NCI-H82 treated with DMSO at 0.1 percent for 48 hours (cell line): ENCODE results near the gene SKI.

Experiments
- DNase-seq: peaks from one replicate; lab custom pipeline; 2025; ENCODE audit not compliant: unreplicated experiment; lab: John Stamatoyannopoulos, UW

Gene SKI

DNA sequence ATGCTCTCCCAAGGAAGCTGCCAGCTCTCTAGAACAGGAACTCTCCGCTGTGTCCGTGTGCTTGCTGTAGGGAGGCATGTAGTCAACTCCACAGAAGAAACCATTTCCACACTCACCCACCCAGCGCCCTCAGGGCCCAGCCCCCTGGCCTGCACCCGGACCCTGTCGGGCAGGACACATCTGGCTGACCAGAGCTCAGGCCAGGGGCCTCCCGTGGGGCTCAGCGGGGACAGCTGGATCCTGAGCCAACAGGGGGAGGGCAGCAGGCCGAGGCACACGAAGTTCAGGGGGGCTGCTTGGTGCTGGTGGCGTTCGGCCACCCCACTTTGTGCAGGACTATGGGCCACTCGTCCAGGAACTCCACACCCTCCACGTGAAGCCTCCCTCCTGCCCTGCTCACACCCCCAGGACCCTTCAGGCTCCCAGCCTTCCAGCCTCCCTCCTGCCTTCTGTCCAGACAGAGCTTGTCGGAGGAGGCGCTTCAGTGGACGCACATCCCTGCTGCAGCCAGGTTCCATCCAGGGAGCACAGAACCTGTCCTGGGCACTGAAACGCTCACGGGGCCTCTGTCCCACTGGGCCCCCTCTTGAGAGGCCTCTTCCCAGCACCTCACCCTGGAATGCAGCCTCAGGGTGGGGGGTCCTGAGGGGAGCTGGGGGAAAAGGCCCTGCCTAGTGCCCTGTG is 18.6 kb upstream of the SKI start:
- no peak for DNase-seq

DNA sequence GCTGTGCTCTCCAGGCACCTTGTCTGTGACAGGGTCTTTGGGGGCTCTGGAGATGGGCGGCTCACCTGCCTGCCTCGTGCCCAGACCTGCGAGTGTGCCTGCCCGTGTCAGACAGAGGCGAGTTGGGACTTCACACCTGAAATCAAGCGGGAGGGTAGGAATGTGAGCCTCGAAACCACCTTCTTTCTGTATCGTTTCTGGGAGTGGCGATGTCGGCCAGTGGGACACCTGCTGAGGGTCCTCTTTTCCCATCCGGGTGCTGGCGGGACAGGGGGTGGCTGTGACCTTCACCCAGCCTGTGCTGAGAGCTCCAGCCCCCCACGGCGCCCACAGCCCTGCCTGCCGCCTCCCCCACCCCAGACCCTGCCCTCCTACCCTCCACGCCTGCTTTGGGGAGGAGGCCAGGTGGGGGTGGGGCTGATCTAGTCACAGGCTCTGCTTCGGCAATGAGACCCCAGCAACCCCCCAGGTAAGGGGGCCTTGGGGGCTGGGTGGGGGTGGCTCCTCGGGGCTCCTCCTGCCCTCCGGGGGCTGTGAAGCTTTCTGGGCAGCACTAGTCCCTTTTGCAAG is 17.9 kb upstream of the SKI start:
- DNase-seq, result no peak

DNA sequence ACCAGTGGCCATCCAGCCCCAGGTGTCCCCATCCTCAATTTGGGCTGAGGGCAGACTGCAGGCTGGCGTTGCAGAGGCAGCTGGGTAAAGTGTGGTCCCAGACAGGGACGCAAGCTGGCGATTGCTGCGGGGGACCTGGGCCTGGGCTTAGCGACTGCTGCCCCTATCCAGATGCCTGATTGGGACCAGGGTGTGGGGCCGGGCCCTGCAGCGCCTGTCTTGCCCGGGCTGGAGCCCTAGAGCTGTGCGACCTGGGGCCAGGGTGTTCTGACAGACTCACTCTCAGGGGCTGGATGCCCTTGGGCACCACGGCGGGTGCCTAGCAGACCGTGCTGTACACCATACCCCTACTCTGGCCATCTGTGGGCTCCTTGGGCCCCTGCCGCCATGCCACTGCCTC is 17.3 kb upstream of the SKI start:
- no peak for DNase-seq

DNA sequence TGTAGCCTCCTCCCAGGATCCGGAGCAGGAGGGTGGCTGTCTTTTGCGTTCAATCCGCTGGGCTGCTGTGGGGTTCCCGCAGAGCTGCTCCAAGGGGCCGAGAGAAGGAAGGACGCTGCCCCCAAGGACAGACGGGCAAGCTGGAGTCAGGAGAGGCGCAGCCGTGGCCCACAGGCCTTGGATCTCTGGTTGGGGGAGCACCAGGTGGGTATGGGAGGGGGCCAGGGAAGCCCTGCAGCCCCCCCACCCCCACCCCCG is 15.9 kb upstream of the SKI start:
- DNase-seq, result no peak

DNA sequence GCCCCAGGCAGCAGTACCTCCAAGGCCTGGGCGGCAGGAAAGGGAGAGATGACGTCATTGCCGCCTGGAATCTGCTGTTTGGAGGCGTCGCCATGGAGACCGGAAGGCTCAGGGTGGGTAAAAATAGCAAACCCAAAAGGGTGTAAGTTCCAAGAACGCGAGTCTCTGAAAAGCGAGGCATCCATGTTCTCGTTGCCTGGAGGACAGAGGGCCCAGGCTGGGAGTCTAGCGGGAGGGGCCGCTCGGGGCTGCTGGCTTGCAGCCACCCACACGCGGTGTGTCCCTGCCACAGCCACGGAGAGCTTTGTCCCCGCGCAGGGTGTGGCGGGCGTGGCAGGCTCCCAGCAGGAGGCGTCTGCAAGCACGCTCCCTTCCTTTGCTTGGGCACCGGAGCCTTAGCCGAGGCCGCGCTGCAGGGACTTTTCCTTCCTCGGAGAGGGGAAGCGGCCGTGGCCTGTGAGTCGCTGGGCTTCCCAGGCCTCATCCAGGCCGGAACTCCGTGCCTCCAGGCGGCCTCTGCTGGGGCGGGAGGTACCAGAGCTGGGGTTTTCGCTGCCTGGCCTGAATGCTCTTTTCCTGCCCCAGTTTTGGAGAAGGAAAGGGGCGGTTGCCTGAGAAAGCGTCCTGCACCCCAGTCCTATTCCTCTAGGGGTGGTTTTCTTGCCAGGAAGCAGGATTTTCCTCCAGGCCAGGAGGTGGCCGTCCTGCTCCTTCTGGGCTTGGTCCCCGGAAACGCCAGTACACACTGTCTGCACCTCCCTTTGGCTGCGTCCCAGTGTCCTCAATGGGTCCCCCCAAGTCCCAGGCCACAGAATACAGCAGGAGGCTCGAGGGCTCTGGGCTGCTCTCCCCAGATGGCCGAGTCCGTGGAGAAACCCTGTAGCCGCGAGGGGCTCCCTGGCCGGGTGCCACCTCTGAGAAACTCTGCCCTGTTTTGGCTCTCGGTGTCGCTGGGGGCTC is 15.3 kb upstream of the SKI start:
- DNase-seq, result no peak

DNA sequence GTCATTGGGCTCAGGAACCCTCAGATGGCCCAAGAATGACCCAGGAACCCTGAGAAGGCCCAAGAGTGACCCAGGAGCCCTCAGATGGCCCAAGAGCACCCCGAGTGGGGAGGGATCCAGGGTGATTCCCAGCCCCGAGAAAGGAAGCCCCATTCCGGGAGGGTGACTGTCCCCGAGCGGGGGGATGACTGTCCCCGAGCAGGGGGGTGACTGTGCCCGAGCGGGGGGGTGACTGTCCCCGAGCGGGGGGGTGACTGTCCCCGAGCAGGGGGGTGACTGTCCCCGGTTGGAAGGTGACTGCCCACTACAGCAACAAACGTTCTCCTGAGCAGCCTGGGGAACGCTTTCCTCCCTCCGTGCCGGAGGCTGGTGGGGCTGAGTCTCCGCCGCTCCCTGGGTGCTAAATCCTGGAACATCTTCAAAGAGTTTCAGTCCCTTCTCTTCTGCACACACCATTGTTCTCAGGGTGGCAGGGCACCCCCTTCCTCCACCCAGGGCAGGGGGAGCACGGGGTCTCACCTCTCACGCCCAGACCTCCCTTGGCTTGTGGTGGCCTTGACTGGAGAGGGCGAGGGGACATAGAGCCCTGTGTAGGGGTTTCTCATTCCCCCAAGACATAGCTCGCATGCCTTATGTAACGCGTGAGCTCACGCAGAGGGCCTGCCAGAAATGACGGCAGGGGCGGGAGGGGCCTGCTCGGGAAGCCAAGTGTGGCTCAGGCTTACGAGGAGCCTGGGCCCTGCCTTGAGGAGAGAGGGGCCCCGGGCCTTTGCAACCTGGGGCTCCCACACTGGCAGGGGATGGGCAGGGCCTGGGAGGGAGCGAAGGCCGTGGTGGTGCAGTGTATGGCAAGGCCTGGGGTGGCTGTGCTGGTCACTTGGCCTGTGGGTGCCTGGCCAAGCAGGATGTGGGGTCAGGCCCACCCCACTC is 14.3 kb upstream of the SKI start:
- no peak for DNase-seq

DNA sequence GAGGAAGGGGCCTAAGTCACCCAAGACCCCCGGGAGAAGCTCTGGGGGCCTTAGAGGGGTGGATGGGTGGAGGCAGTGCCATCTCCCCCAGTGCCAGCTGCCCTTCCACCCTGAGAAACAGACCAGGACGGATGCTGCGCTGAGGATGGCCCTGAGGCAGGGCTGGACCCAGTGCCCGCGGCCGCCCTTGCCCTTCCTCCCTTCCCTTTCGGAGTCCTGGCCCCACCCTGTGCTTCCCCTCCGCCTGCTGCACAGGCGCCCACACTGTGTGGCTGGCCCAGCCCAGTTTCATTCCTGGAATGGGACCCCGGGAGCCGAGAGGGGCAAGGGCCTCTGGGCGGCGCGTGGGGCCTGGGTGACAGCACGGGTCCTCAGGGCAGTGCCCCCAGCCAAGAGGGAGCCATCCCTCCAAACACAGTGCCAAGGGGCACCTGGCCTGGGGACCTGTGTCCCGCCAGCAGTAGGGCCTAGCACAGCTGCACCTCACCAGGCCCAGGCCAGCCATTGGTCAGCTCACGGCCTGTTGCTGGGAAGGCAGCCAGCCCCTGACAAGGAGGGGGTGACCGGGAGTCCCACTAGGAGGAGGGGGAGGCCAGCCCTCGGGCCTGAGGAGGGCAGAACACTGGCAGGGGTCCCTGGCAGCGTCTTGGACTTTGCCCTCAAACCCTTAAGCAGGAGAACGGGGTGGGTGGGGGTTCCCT is 13.4 kb upstream of the SKI start:
- no peak for DNase-seq

DNA sequence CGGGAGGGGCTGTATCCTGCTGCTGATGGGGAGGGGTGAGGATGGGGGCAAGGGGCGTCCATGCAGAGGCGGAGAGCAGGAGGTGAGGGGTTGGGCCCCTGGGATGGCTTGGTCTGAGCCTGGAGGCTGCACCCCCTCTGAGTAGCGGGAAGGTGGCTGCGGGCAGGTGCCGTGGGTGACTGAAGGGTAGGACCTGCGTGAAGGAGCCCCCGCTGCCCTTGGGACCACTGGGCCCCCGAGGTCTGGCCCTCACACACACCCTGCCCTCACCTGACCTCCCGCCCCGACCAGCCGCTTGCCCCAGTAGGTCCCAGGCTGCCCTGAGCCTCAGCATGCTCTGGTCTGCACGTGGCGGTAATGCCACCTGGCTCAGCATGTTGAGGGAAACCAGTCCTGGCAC is 12.8 kb upstream of the SKI start:
- DNase-seq, result no peak

DNA sequence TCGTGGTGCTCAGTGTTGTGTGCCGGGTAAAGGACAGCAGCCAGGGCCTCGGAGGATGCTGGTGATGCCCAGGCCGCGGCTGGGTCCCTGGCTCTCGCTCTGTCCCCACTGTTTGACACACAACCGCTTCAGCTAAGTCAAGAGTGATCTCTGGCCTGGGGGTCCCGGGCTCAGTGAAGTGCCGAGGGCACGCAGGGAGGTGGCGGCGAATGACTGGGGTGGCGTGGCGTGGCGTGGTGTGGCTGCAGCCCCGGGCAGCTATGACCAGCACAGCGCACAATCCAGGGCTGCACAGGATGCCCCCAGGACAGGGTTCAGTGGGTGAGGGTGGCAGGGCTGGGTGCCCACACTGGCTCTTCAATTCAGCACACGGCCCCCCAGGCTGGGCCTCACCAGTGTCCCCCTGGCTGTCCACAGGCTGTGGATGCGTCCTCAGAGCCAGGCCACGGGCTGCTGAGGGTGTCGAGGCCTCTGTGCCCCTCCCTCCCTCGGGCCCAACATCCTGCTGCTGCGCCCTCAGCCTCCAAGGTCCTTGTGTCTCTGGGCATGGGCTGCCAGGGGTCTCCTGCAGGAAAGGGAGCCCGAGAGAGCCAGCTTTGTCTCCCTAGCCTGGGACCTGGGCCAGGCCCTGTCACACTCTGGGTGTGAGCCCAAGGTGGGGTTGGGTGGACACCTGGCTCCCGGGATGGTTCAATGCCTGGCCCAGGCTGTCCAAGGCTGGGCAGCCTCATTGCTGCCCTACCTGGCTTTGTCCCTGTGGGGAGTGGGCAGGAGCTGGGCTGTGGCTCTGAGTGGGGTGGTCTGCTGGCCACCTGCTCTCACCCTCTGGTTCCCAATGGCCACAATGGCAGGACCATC is 12.0 kb upstream of the SKI start:
- no peak for DNase-seq

DNA sequence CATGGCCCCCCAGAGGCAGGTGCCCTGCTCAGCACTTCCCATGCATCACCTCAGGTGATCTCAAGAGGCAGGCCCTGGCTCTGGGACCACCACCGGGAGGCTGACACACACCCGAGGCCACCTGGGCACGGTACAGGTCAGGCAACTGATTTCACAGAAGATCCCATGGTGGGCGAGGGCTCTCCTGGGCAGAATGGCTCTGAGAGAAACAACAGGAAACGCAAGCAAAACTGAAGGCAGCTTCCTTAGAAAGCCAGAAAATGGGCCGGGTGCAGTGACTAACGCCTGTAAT is 11.4 kb upstream of the SKI start:
- DNase-seq, result no peak

DNA sequence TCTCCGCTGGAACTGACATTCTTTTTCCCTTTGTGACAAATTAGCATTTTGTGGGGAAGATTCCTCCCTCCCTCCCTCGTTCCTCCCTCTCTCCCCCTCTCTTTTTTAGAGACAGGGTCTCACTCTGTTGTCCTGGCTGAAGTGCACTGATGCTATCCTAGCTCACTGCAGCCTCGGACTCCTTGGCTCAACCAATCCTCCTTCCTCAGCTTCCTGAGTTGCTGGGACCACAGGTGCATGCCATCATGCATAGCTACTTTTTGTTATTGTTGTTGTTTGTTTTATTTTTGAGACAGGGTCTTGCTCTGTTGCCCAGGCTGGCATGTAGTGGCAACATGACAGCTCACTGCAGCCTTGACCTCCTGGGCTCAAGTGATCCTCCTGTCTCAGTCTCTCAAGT is 6.8 kb upstream of the SKI start:
- no peak for DNase-seq

DNA sequence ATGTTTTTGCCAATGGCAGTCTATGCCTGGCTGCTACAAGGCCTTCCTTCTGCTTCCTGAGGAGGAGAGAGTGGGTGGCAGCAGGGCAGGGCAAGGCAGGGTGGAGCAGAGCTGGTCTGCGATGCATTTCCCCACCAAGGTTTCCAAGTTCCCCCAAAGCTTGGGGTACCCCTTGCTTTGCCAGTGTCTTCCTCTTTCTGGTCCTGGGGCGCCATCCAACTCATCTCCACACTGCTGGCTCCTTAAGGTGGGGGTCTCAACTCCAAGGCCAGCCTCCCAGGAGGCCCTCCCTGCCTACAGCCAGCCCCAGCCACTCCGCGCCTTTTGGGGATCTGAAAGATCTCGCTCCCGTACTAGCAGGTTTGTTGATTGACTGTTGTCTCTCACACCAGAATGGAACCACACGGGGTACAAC is 3.9 kb upstream of the SKI start:
- DNase-seq, result no peak

DNA sequence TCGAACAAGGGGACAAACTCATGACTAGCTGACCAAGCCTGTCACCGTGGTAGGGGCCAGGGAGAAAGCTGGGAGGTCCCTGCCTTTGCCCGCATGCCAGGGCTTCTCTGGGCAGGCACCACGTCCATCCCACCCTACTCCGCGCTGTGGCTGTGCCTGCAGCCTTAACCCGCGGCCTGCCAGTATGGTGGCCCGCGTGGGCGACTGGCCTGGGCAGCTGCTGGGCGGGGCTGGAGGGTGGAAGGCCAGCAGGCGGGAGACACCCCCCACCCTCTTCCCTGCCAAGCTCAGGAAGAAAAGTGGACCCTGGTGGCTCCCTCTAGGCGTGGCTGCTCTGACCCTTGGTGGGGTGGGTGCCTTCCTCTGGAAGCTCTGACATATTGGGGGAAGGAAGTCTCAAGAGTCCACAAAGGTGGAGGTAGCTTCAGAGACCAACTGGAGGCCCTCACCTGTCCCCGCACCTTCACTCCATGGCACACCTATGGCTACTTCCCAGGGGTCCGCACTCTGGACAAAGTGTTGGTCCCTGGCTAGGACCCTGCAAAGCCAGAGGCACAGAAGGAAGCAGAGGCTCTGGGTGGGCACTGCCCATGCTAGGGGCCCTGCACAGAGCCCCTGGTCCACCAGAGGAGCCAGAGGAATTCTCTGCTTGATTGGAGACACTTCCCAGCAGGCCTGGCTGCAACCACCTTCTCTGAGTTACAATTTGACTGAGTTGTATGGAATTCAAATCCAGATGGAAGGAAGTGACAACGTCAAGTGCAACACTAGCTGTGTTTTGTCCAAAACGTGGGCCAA is 3.3 kb upstream of the SKI start:
- no peak for DNase-seq

DNA sequence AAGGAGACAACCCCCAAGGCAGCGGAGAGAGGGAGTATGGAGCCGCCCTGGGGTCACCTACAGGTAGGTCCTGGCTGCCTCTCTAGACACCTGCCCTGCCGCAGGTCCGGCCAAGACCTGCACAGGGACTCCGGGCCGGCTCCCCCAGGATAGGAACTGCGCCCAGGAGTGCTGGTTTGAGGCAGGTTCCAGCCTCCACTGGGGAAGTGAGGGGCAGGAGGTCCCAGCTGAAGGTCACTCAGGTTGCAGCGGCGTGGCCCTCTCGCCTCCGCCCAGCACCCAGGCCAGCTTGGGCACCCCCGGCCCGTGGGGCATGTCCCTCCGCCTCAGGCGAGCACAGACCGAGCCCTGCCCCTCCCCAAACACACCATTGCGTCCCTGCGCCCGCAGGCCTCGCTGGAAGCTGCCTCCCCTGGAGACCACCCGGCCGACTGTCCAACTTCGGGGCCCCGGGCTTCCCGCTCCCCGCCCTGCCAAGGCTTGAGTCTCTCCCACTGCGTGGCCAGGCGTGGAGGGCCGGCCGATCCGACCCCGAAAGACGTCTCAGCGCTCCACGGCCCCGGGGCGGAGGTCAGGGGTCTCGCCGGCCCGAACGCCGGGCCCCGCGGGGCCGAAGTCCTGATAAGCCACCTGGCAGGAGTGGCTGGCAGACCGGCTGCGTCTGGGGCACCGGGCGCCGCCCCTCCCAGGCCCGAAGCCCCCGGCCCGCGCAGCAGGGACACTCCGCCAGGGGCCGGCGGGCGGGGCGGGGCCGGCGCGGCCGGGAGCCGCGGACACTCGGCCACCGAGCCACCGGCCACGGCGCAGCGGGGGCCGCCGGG is 1.4 kb upstream of the SKI start:
- no peak for DNase-seq

DNA sequence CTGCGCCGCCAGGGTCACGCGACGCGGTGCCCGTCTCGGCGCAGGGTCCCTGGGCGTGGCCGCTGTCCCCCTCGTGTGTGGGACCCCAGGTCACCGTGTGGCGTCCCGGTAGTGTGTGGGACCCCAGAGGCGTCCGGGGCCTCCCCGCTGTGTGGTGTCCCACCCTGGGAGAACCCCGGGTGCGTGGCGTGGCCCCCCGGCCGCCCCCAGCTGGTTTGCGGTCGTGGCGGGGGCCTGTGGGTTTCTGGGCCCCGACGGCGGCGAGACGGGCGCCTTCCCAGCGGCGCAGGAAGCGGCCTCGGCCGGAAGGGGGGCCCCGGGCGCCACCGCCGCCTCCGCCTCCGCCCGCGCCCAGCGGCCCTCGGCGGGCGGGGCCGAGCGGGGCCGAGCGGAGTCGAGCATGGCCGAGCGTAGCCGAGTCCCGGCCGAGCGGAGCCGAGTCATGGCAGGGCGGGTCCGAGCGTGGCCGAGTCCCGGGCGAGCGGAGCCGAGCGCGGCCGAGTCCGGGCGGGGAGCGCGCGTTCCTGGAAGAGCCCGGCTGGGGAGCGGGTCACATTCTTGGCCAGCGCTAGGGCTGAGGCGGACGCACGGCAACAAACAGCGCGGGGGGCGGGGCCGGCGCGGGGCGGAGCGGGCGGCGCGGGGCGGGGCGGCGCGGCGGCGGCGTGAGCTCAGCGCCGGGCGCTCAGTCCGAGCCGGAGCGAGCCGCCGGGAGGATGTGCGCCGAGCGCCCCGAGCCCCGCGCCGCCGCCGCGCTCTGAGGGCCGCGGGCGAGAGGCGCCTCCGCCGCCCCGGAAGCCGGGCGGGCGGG is 568 bp upstream of the SKI start:
- peak; percentile 84 for DNase-seq

DNA sequence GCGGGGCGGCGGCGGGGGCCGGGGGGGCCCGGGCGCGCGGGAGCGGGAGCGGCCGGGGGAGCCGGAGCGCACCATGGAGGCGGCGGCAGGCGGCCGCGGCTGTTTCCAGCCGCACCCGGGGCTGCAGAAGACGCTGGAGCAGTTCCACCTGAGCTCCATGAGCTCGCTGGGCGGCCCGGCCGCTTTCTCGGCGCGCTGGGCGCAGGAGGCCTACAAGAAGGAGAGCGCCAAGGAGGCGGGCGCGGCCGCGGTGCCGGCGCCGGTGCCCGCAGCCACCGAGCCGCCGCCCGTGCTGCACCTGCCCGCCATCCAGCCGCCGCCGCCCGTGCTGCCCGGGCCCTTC is 546 bp downstream of the SKI start:
- DNase-seq, result no peak

DNA sequence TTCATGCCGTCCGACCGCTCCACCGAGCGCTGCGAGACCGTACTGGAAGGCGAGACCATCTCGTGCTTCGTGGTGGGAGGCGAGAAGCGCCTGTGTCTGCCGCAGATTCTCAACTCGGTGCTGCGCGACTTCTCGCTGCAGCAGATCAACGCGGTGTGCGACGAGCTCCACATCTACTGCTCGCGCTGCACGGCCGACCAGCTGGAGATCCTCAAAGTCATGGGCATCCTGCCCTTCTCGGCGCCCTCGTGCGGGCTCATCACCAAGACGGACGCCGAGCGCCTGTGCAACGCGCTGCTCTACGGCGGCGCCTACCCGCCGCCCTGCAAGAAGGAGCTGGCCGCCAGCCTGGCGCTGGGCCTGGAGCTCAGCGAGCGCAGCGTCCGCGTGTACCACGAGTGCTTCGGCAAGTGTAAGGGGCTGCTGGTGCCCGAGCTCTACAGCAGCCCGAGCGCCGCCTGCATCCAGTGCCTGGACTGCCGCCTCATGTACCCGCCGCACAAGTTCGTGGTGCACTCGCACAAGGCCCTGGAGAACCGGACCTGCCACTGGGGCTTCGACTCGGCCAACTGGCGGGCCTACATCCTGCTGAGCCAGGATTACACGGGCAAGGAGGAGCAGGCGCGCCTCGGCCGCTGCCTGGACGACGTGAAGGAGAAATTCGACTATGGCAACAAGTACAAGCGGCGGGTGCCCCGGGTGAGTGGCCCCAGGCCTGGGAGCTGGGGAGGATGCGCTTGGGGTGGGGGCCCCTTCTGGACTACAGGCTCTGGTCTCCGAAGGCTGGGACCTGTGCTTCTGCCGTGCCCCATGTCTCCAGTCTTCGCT is 1.1 kb downstream of the SKI start:
- no peak for DNase-seq
